Stimulated activated effector memory CD8-positive, alpha-beta T cell treated with anti-CD3 and anti-CD28 coated beads, Interleukin-12 subunit alpha, Interleukin-12 subunit beta, amount 100 ng/mL, for 72 hours (primary cell): ENCODE measurements around the gene HOXC6.
A peak's percentile ranks its signal among the peaks of the same experiment; 100 is the strongest.

Experiments used
- ATAC-seq: fragments of 150-1000 bp; cut with Tn5 transposase; 2 replicates; pipeline ENCODE4 v1.10.0; 2021
- DNase-seq, 2 donors: peaks; one replicate each; pipeline ENCODE4 v3.0.0; 2021 to 2022; ENCODE audit warnings: low spot score in 2 of 2
- H3K27ac Mint-ChIP-seq: one replicate; pipeline ENCODE4 v1.8.0; 2022; ENCODE audit warnings: mild to moderate bottlenecking, mixed read lengths
- H3K36me3 Mint-ChIP-seq: one replicate; pipeline ENCODE4 v1.8.0; 2022; ENCODE audit warnings: mild to moderate bottlenecking, mixed read lengths
- H3K4me1 Mint-ChIP-seq: one replicate; pipeline ENCODE4 v1.8.0; 2022; ENCODE audit warnings: mixed read lengths
- H3K4me3 Mint-ChIP-seq: one replicate; pipeline ENCODE4 v1.8.0; 2022; ENCODE audit warnings: mild to moderate bottlenecking, mixed read lengths
- H3K9me3 Mint-ChIP-seq: one replicate; pipeline ENCODE4 v1.8.0; 2022; ENCODE audit warnings: mixed read lengths

Gene HOXC6

GRCh38 chr12:54015018-54015931 is 13.0 kb upstream of the HOXC6 start:
- Mint-ChIP-seq H3K4me3 (peak overlapping the region; percentile 39), H3K36me3 (peaks cover 6% of the 10 kb centered on the region), H3K9me3 (no peaks in the 10 kb centered on the region), H3K4me1 (peaks cover 48% of the 10 kb centered on the region), H3K27ac (no peak overlapping the region)
- ATAC-seq (no peak), DNase-seq (no peak)

DNA sequence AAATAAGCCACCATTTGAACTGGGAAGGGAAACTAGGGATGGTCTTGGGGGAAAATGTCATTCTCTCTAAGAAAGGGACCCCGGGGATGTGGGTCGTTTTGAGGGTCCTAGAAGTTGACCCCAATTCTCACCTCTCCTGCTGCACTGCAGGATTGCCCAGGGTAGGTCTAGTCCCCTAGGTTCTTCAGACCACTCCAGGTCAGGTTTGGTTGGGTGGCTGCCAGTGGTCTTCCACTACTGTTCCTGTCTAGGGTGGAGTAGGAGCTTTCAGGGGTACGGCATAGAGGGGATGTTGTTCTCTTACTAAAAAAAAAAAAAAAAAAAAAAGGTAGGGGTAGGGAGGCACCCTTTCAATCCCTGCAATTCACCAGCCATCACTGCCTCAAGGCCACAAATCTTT is 12.2 kb upstream of the HOXC6 start:
- ATAC-seq (no peak), DNase-seq (no peak)
- Mint-ChIP-seq H3K9me3 (no peaks in the 10 kb centered on the region), H3K4me1 (peaks cover 45% of the 10 kb centered on the region), H3K36me3 (peaks cover 6% of the 10 kb centered on the region), H3K4me3 (peak overlapping the region; percentile 84), H3K27ac (no peak overlapping the region)

DNA sequence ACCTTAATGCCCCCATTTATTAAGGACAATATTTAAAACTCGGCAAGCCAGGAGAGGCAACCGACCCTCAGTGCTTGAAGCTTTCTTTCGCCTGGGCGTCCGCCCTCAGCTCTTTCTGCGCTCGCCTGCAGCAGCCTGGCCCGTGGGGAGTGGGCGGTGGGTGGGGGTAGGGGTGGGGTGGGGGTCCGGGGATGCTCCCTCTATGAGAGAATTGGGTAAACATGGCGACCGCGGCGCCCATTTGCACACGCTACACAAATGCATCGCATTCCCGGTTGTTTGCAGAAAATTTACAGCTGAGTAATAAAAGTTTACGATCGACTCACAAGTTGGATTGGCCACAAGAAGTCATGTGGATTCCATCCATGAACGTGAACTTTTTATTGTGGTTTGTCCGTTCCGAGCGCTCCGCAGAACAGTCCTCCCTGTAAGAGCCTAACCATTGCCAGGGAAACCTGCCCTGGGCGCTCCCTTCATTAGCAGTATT is 11.7 kb upstream of the HOXC6 start:
- ATAC-seq (no peak), DNase-seq (no peak)
- no peak overlapping the region for H3K27ac Mint-ChIP-seq
- no peaks in the 10 kb centered on the region for H3K9me3 Mint-ChIP-seq
- H3K4me3 Mint-ChIP-seq = peak overlapping the region; percentile 84
- peaks cover 6% of the 10 kb centered on the region for H3K36me3 Mint-ChIP-seq
- H3K4me1 Mint-ChIP-seq = peaks cover 43% of the 10 kb centered on the region

GRCh38 chr12:54017027-54017788 is 11.0 kb upstream of the HOXC6 start:
- Mint-ChIP-seq H3K27ac (peak overlapping the region; percentile 87), H3K4me3 (peak overlapping the region; percentile 84), H3K4me1 (peaks cover 42% of the 10 kb centered on the region), H3K9me3 (no peaks in the 10 kb centered on the region), H3K36me3 (peaks cover 6% of the 10 kb centered on the region)
- ATAC-seq = peak; percentile 64
- no peak for DNase-seq

- Mint-ChIP-seq H3K4me3 (peak overlapping the region; percentile 84), H3K36me3 (peaks cover 6% of the 10 kb centered on the region), H3K4me1 (peaks cover 42% of the 10 kb centered on the region), H3K9me3 (no peaks in the 10 kb centered on the region), H3K27ac (peak overlapping the region; percentile 87)
- DNase-seq (peak; percentile 57 to 87), ATAC-seq (peak; percentile 90)
Observed at GRCh38 chr12:54017878-54018467, 10.3 kb upstream of the HOXC6 start.

- no peaks in the 10 kb centered on the region for H3K9me3 Mint-ChIP-seq
- peaks cover 6% of the 10 kb centered on the region for H3K36me3 Mint-ChIP-seq
- no peak for DNase-seq
- H3K27ac Mint-ChIP-seq = peak overlapping the region; percentile 87
- no peak for ATAC-seq
- peak overlapping the region; percentile 84 for H3K4me3 Mint-ChIP-seq
- peaks cover 42% of the 10 kb centered on the region for H3K4me1 Mint-ChIP-seq
Observed at GRCh38 chr12:54018468-54018984, 9.7 kb upstream of the HOXC6 start.

DNA sequence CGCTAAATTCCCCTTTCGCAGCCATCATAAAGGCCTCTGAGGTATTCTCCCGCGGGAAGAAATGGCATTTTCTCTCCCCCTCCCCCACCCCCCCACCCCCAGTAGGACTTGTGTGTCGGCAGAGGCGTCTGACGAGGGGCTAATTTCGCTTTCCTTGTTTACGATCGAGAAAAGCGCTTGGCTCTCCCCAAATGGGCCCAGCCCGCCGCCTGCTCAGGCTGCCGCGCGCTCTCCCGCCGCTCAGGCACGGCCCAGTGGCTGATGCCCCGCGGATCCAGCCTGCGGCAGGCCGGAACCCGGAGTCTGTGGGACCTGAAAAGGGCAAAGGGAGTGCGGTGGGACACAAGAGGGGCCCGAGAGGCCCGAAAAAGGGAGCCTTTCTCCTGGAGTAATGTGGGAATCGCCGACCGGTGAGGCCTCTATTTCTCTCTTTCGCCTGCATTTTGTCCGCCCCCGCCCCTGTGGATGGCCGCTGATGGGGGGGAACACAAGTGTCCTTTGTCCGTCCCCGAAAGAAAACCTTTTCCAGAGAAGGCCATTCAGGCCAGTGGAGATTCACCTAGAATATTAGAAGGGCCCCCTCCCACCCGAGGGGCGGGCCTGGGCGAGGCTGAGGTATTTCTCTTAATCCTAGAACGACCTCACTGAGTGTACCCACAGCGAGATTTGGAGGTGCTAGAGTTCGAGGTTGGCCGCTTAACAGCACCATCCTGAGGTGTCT is 9.0 kb upstream of the HOXC6 start:
- H3K4me1 Mint-ChIP-seq = peaks cover 38% of the 10 kb centered on the region
- DNase-seq (no peak), ATAC-seq (no peak)
- H3K36me3 Mint-ChIP-seq = no peaks in the 10 kb centered on the region
- no peak overlapping the region for H3K27ac Mint-ChIP-seq
- H3K4me3 Mint-ChIP-seq = no peak overlapping the region
- no peaks in the 10 kb centered on the region for H3K9me3 Mint-ChIP-seq

DNA sequence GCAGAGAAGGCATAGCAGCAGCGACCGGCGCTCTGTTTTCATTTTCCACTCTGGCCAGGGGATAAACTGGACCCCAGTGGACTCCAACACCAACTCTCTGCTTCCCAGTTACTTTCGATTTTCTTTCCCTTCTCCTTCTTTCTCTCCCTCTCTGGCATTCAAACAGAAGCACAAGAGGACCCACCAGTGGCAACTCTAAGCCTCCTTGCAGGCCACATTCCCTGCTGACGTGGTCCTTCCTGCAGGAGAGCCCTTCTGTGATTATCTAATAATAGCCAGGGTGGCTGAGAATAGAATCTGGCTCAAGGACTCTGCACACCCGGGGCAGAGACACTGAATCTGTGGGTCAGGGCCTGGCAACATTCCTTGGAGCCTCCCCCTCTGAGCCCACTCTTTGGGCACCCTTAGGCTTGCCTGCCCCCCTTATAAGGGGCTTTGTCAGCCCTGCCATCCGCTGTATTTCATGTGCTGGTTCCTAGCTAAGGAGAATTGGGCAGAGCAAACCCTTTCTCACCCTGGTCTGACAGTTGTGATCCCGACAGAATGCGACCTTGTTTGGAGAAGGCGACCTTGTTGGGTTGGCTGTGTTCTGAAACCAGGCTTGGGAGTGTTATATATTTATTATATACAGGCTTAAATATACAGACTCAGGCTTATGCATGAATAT is 8.2 kb upstream of the HOXC6 start:
- no peak overlapping the region for H3K4me3 Mint-ChIP-seq
- no peak for ATAC-seq
- peaks cover 30% of the 10 kb centered on the region for H3K4me1 Mint-ChIP-seq
- no peak overlapping the region for H3K27ac Mint-ChIP-seq
- no peaks in the 10 kb centered on the region for H3K9me3 Mint-ChIP-seq
- no peaks in the 10 kb centered on the region for H3K36me3 Mint-ChIP-seq
- no peak for DNase-seq

GRCh38 chr12:54020591-54021405 is 7.4 kb upstream of the HOXC6 start:
- Mint-ChIP-seq H3K4me3 (no peak overlapping the region), H3K9me3 (no peaks in the 10 kb centered on the region), H3K36me3 (no peaks in the 10 kb centered on the region), H3K4me1 (peaks cover 29% of the 10 kb centered on the region), H3K27ac (no peak overlapping the region)
- DNase-seq = no peak
- no peak for ATAC-seq

DNA sequence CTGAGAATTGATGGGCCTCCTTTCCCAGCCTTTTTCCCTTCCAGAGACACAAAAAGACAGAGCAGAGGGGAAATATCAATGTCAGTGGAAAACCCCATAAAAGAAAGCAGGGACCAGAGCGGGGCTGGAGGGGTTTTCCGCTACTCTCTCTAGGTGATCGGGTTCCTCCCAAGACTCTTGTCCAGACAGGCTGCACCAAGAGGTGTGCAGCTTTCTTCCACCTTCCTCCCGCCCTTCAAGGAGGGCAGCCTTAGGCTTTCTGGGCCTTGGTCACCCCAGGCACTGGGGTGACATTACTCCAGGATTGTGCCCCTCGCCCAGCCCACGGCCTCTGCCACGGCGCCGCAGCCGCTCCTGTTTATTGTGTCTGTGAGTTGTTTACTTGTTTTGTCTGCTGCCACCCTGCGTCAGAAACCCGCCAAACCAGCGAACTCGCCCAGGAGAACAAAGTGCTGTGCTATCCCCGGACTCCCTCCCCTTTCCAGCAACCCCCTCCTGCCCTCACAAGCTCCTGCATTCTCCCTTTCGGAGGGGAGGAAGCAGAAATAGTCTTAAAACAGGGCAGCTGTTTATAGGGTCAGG is 6.7 kb upstream of the HOXC6 start:
- no peaks in the 10 kb centered on the region for H3K36me3 Mint-ChIP-seq
- DNase-seq (no peak), ATAC-seq (no peak)
- H3K4me1 Mint-ChIP-seq = peaks cover 33% of the 10 kb centered on the region
- no peak overlapping the region for H3K27ac Mint-ChIP-seq
- H3K9me3 Mint-ChIP-seq = no peaks in the 10 kb centered on the region
- no peak overlapping the region for H3K4me3 Mint-ChIP-seq

DNA sequence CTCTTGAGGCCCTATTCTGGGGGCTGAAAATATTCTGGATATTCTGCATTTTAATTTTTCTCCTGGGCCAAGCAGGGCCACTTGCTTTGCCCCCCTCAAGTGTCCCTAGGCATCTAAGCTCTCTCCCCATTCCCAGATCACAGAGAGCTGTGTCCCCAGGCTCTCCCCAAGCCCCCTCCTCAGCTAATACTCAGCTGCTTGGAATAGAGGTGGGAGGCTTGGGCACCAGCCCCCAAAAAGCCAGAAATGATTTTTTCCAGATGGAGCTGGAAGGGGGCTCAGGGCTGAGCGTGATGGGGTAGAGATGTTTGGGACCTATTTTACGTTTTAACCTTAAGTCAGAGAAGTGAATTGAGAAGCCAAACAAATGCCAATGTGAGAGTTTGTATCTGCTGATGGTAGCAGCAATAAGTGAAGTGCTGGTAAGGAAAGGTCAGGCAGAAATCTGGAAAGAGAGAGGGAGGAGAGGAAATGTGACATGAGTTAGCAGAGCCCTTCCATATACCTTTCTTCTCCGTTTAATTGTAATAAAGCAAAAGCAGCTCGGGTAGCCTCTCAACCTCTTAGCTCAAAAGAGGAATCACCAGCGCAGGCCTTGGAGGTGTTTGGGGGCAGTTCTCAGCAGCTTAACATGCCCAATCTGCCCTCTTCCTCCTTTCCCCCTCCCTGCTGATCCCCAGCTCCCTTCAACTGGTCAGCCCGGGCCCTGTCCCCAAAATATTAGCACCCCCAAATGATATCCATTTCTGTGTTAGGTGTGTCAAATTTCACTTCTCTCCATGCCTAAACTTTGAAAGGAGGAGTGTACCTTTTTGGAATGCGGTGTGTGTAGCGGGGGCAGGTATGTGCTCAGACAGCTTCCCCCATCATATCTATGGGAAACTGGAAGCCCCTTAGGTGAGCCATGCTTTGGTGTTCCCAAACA is 5.0 kb upstream of the HOXC6 start:
- no peak overlapping the region for H3K27ac Mint-ChIP-seq
- H3K9me3 Mint-ChIP-seq = no peaks in the 10 kb centered on the region
- DNase-seq = no peak

DNA sequence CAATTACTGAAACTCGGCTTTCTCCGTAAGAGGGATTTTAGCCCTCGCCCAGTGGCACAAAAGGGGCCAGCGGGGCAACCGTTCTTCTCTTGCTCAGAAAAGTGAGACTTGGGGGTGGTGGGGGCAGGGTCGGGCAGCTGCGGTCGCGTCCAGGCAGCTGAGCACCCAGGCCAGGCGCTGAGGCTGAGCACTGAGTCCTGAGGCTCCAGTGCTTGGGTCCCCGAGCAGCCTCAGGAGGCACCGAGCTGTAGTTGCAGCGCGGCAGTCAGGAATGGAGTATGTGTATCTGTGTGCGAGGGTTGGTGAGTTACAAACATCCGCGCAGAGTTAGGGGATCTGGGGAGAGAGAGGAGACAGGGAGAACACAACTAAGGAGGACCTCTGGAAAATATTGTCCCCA is 4.1 kb upstream of the HOXC6 start:
- ATAC-seq (no peak), DNase-seq (no peak)
- peaks cover 24% of the 10 kb centered on the region for H3K4me1 Mint-ChIP-seq
- H3K36me3 Mint-ChIP-seq = peaks cover 6% of the 10 kb centered on the region
- no peak overlapping the region for H3K27ac Mint-ChIP-seq
- no peaks in the 10 kb centered on the region for H3K9me3 Mint-ChIP-seq
- H3K4me3 Mint-ChIP-seq = no peak overlapping the region

More for the DNA sequence above, 5.0 kb upstream of the HOXC6 start:
- no peak for ATAC-seq
- Mint-ChIP-seq H3K4me3 (no peak overlapping the region), H3K4me1 (peaks cover 25% of the 10 kb centered on the region), H3K36me3 (peaks cover 6% of the 10 kb centered on the region)
